Measurements from ENCODE around the gene COPG1. TPM values are rescaled to one million over a fixed set of nuclear protein-coding genes. Genes with fewer than 3 reads are reported as not detected.
A peak's percentile ranks its signal among the peaks of the same experiment; 100 is the strongest.
"Not testable (repeated sequence)": the region's sequence is repeated elsewhere in the genome, so short reads cannot be mapped to it uniquely, and the experiment has no call there.

COPG1 gene
- total RNA-seq, 4 donors from 2014 or later, result 64.7 to 149 (median 116) TPM

DNA sequence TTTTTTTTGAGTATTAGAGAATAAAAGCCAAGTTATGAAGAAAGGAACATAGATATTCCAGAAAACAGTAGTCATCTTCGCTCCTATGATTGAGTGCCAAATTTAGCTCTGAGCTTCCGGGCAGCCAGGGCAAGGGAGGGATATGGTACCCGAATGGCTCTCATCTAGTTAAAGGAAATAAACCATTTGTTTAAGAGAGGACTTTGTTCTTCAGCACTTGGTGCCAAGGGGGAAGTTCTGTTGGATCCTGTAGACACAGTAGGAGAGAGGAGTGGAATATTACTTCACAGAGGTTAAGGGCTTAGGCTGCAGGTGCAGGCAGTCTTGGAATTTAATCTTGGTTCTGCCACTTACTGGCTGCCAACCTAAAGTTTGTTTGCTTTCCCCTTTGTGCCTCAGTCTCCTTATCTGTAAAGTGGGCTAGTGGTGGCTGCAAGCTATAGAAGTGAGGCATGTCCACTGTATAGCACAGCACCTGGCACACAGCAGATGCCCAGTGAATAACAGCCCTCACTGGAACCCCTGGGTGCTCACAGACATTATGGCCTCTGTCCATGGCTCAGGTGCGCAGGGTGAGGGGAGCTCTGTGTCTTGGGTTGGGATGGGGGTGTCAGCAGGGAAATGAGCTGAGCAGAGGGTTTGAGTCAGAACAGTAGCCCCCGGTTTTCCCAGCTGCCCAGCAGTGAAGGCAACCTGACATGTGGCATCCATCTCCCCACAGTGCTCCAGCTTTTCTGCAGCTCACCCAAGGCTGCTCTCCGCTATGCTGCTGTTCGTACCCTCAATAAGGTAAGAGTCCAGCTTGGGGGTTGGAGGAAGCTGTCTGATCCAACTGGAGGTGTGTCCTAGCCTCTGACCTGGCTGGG, 10.4 kb downstream of the COPG1 start:
- H3K27ac ChIP-seq, result peak overlapping the region; percentile 49 to 67 (median 63)
- peak; percentile 39 for DNase-seq
- in situ Hi-C loops (cut with MboI; ENCODE audit: low pct_ligation_motif_present in 1 of 4, low pct_unique_long_range_greater_than_20kb in 1 of 4, low sequenced_read_pairs in 3 of 4) (no loop called here), intact Hi-C loops (cut with DNase I; ENCODE audit: low total_unique reads) (no loop called here)
- TF ChIP-seq POLR2A (IDR thresholded peaks at IDR 0.05) (no peak), POLR2AphosphoS5 (IDR thresholded peaks at IDR 0.05) (peak in 1 of 3 donors; percentile 28), EP300 (IDR thresholded peaks at IDR 0.05; ENCODE audit: low read depth) (no peak)
- TF ChIP-seq, protein P1, sequence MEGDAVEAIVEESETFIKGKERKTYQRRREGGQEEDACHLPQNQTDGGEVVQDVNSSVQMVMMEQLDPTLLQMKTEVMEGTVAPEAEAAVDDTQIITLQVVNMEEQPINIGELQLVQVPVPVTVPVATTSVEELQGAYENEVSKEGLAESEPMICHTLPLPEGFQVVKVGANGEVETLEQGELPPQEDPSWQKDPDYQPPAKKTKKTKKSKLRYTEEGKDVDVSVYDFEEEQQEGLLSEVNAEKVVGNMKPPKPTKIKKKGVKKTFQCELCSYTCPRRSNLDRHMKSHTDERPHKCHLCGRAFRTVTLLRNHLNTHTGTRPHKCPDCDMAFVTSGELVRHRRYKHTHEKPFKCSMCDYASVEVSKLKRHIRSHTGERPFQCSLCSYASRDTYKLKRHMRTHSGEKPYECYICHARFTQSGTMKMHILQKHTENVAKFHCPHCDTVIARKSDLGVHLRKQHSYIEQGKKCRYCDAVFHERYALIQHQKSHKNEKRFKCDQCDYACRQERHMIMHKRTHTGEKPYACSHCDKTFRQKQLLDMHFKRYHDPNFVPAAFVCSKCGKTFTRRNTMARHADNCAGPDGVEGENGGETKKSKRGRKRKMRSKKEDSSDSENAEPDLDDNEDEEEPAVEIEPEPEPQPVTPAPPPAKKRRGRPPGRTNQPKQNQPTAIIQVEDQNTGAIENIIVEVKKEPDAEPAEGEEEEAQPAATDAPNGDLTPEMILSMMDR (IDR thresholded peaks at IDR 0.05), result no peak
- no peaks in the 10 kb centered on the region for H3K27me3 ChIP-seq
- H3K36me3 ChIP-seq, result peaks cover 0 to 89% (median 42%) of the 10 kb centered on the region in 4 donors
- no peaks in the 10 kb centered on the region for H3K9me3 ChIP-seq
- H3K4me1 ChIP-seq, result peaks cover 0 to 7% (median 2%) of the 10 kb centered on the region in 4 donors
- H3K4me3 ChIP-seq, result no peak overlapping the region
- WGBS, 2 donors (ENCODE audit: low coverage in 1 of 2), result 68 to 79% methylated on average over 3 to 7 of the region's 7 CpGs

DNA sequence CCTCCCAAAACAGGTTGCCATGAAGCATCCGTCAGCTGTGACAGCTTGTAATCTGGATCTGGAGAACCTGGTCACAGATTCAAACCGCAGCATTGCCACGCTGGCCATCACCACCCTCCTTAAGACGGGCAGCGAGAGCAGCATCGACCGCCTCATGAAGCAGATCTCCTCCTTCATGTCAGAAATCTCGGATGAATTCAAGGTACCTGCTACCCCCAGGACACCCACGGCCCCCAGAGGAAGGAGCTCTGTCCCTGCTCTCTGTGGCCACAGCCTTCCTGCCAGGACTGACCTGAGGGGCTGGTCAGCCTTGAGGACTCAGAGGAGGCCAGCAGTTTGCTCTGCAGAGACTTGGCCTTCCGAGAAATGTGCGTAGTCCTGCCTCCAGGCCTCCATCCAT, 11.2 kb downstream of the COPG1 start:
- in situ Hi-C loops (cut with MboI; ENCODE audit: low pct_ligation_motif_present in 1 of 4, low pct_unique_long_range_greater_than_20kb in 1 of 4, low sequenced_read_pairs in 3 of 4) (no loop called here), intact Hi-C loops (cut with DNase I; ENCODE audit: low total_unique reads) (no loop called here)
- peaks cover 0 to 87% (median 44%) of the 10 kb centered on the region in 4 donors for H3K36me3 ChIP-seq
- TF ChIP-seq, protein P1 (IDR thresholded peaks at IDR 0.05), result no peak
- H3K4me3 ChIP-seq, result no peak overlapping the region
- H3K4me1 ChIP-seq, result peaks cover 0 to 7% (median 2%) of the 10 kb centered on the region in 4 donors
- no peak for DNase-seq
- no peaks in the 10 kb centered on the region for H3K27me3 ChIP-seq
- no peaks in the 10 kb centered on the region for H3K9me3 ChIP-seq
- H3K27ac ChIP-seq, result no peak overlapping the region
- 95% methylated on average over 11 of the region's 11 CpGs; no CpG with 5 or more reads in 1 of the 2 donors for WGBS, 2 donors (ENCODE audit: low coverage in 1 of 2)

DNA sequence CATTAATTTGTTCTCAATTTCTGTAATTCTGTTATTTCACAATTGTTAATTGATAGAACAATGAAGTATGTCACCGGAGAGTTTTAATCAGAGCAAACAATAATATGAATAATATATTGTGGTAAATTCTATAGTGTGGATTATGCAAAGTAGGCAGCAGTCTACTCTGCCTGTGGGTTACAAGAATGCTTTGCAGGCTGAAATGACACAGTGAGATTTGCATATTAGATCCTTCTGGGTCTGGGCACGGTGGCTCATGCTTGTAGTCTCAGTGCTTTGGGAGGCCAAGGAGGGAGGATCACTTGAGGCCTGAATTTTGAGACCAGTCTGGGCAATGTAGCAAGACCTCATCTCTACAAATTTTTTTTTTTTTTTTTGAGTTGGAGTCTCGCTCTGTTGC, 12.5 kb downstream of the COPG1 start:
- DNase-seq, result no peak
- Histone ChIP-seq H3K36me3 (peaks cover 0 to 87% (median 47%) of the 10 kb centered on the region in 4 donors), H3K27ac (no peak overlapping the region), H3K9me3 (no peaks in the 10 kb centered on the region), H3K27me3 (no peaks in the 10 kb centered on the region), H3K4me1 (peaks cover 0 to 7% (median 2%) of the 10 kb centered on the region in 4 donors), H3K4me3 (no peak overlapping the region)
- WGBS, 2 donors (ENCODE audit: low coverage in 1 of 2), result 88 to 89% methylated on average over 1 to 3 of the region's 3 CpGs
- in situ Hi-C loops (cut with MboI; ENCODE audit: low pct_ligation_motif_present in 1 of 4, low pct_unique_long_range_greater_than_20kb in 1 of 4, low sequenced_read_pairs in 3 of 4) (no loop called here), intact Hi-C loops (cut with DNase I; ENCODE audit: low total_unique reads) (no loop called here)
- TF ChIP-seq POLR2AphosphoS5 (IDR thresholded peaks at IDR 0.05), result no peak
- no peak for TF ChIP-seq POLR2A (IDR thresholded peaks at IDR 0.05)

DNA sequence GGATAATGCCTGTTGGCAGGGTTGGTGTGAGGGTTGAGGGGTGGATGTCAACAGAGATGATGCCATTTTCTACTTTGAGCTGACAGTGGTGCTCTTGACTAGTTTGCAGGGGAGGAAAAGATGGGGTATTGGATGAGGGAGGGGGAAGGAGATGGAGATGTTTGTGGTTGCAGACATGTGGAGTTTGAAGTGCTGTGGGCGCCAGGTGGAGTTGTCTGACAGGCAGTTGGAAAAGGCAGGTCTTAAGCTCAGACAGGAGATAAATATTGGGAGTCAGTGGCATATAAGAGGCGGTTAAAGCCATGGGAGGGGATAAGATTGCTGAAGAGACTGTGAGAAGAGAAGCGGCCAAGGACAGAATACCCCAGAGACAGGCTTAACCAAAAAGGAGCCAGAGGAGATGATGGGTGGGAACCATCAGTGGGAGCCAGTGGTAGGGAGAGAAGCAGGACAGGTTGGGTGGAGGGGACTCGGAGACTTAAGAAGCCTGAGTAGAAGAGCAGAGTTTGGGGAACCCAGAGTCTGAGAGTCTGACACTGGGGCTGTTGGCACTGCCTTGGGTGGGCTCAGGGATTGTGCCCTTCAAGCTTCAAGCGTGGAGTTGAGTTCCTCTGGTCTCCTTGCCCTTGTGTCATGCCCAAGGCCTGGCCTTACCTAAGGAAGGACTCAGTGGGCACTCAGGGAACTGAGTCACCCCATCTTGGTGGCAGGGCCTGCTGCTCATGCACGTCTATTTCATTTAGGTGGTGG, 13.9 kb downstream of the COPG1 start:
- no peak overlapping the region for H3K27ac ChIP-seq
- no peak for DNase-seq
- no peaks in the 10 kb centered on the region for H3K27me3 ChIP-seq
- in situ Hi-C loops (cut with MboI; ENCODE audit: low pct_ligation_motif_present in 1 of 4, low pct_unique_long_range_greater_than_20kb in 1 of 4, low sequenced_read_pairs in 3 of 4), result no loop called here
- H3K36me3 ChIP-seq, result peaks cover 0 to 86% (median 50%) of the 10 kb centered on the region in 4 donors
- TF ChIP-seq, protein P1 (IDR thresholded peaks at IDR 0.05), result no peak
- TF ChIP-seq EP300 (IDR thresholded peaks at IDR 0.05; ENCODE audit: low read depth) (no peak), POLR2A (IDR thresholded peaks at IDR 0.05) (no peak), POLR2AphosphoS5 (IDR thresholded peaks at IDR 0.05) (no peak)
- 97 to 100% methylated on average over 3 to 6 of the region's 6 CpGs for WGBS, 2 donors (ENCODE audit: low coverage in 1 of 2)
- no peaks in the 10 kb centered on the region for H3K9me3 ChIP-seq
- H3K4me3 ChIP-seq, result no peak overlapping the region
- intact Hi-C loops (cut with DNase I; ENCODE audit: low total_unique reads), result no loop called here
- peaks cover 0 to 7% (median 2%) of the 10 kb centered on the region in 4 donors for H3K4me1 ChIP-seq

DNA sequence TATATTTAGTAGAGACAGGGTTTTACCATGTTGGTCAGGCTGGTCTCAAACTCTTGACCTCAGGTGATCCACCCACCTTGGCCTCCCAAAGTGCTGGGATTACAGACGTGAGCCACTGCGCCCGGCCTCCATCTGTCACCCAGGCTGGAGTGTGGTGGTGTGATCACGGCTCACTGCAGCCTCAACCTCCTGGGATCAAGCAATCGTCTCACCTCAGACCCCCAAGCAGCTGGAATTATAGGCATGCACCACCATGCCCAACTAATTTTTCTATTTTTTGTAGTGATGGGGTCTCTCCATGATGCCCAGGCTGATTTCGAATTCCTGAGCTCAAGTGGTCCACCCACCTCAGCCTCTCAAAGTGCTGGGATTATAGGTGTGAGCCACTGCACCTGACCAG, 15.6 kb downstream of the COPG1 start:
- intact Hi-C loops (cut with DNase I; ENCODE audit: low total_unique reads), result loop anchor here (5.0 kb wide), 1 partner anchor 643 kb away; no protein-coding TSS in a partner anchor
- WGBS, 2 donors (ENCODE audit: low coverage in 1 of 2), result 96% methylated on average over 6 of the region's 6 CpGs; no CpG with 5 or more reads in 1 of the 2 donors
- not testable (repeated sequence) for DNase-seq

More for the DNA sequence above, 15.6 kb downstream of the COPG1 start:
- H3K27me3 ChIP-seq; H3K9me3 ChIP-seq; H3K4me1 ChIP-seq; H3K27ac ChIP-seq; H3K4me3 ChIP-seq; in situ Hi-C loops (cut with MboI; ENCODE audit: low pct_ligation_motif_present in 1 of 4, low pct_unique_long_range_greater_than_20kb in 1 of 4, low sequenced_read_pairs in 3 of 4): not testable (repeated sequence)
- peaks cover 0 to 93% (median 56%) of the 10 kb centered on the region in 4 donors for H3K36me3 ChIP-seq
